Fibroblast of lung (primary cell): ENCODE measurements around the gene NEURL1.

Source experiments
- CTCF ChIP-seq, 2 donors: IDR thresholded peaks in 1 of 2; conservative IDR thresholded peaks in 1 of 2; 1 replicate in 1 of 2; 2 replicates in 1 of 2; pipeline ENCODE4 v1.5.1; 2011 to 2012; ENCODE audit warnings: low read length in 2 of 2, control low read depth in 1 of 2, inconsistent platforms in 1 of 2, low read depth in 1 of 2, mild to moderate bottlenecking in 1 of 2
- EZH2 ChIP-seq: IDR thresholded peaks from 2 replicates; pipeline ENCODE4 v1.5.1; 2012; ENCODE audit warnings: low read length, control low read depth, mild to moderate bottlenecking; ENCODE audit errors: missing control alignments

DNA sequence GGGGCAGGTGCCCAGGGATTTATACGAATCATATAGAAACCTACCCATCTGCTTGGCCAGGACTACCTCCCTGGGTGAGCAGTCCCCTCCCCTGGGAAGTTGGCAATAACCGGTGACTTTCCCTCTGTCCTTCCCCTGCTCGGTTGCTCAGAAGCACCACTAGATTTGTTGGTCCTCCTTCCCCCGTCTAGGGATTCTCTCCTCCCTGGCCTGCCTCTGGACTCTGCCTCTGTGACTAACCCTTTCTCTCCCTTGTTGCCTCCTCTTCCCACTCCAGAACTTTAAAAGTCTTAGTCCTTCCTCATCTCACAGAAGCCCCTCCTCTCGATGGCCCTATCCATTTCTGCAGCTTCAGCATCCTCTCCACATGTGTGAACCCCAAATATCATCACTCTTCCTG is 24.3 kb upstream of the NEURL1 start:
- TF ChIP-seq CTCF (conservative IDR thresholded peaks at IDR 0.05 in 1 of 2, IDR thresholded peaks at IDR 0.05 in 1 of 2; ENCODE audit: low read depth in 1 of 2, low read length in 2 of 2) (no peak), EZH2 (no peak)
